HG03097 (cell line): ENCODE measurements around the gene BTBD8.
"Not testable (repeated sequence)": the region's sequence is repeated elsewhere in the genome, so short reads cannot be mapped to it uniquely, and the experiment has no call there.

Source experiments
- ATAC-seq: cut with Tn5 transposase; IDR thresholded peaks from one replicate; pipeline ENCODE4 v1.9.1; 2021; ENCODE audit not compliant: unreplicated experiment, low FRiP score

Gene BTBD8

GRCh38 chr1:92080128-92080985 is at the start of gene BTBD8:
Gene BTBD8, plus strand, starts transcription at chr1:92080345. Its CDS starts 227 bp downstream, at chr1:92080572.
- ATAC-seq: peak; percentile 89

- ATAC-seq: no peak
Measured at GRCh38 chr1:92030656-92031107, 49.5 kb upstream of the BTBD8 start.

- no peak for ATAC-seq
Measured at GRCh38 chr1:92031281-92032110, 48.6 kb upstream of the BTBD8 start.

GRCh38 chr1:92037400-92037799 is 42.7 kb upstream of the BTBD8 start:
- ATAC-seq: no peak

- no peak for ATAC-seq
Measured at GRCh38 chr1:92038695-92039346, 41.3 kb upstream of the BTBD8 start.

- no peak for ATAC-seq
Measured at GRCh38 chr1:92040971-92041370, 39.2 kb upstream of the BTBD8 start.

DNA sequence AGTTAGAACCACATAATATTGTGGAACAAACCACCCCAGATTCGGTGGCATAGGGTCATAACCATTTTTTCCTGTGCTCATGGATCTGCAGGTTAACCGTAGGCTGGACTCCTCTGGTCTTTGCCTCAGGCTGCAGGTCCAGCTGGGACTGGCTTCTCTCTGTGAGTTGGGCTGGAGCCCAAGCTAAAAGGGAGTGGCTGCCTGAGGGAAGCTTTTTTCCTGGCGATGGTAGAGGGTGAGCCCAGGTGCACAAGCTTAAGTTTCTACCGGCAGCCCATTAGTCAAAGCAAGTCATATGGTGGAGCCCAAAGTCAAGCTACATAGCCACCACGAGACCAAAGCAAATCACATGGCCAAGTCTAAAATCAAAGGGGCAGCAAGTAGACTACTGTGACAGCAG is 36.5 kb upstream of the BTBD8 start:
- ATAC-seq: no peak

- ATAC-seq: no peak
Measured at GRCh38 chr1:92045766-92046495, 34.2 kb upstream of the BTBD8 start.

GRCh38 chr1:92051948-92052347 is 28.2 kb upstream of the BTBD8 start:
- ATAC-seq: no peak

DNA sequence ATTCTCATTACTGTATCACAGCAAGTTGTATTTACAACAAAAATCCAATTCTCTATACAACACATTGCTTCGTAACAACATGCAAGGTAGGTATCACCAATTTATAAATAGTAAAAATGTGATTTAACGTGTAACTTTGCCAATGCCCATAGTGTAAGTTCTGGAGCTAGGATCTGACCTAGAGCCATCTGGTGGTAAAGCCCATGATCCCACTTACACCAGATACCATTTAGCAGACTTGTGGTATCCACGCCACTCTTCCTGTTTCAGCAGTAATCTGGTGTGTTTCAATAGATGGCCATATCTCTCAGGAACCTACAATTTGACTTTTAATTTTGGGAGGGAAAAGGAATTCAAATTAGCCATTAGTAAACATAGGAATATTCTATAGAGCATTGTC is 15.1 kb upstream of the BTBD8 start:
- no peak for ATAC-seq

DNA sequence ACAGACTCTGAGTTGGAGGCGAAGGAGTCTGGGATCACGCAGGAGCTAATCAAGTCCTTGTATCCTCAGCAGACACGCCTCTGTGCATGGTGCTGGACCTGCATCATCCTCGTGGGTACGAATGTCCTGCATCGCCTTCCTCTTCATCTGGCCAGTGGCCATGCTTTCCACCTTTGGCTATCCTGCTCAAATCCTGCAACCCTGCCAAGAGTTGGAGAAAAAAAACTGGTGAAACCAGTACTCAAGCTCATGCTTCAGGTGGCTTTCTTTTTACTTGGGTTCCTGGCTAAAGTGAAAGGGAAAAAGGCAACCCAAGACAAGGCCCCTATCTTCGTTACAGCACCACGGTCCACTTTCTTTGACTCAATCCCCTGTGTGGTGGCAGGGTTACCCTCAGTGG is 13.8 kb upstream of the BTBD8 start:
- ATAC-seq: no peak

DNA sequence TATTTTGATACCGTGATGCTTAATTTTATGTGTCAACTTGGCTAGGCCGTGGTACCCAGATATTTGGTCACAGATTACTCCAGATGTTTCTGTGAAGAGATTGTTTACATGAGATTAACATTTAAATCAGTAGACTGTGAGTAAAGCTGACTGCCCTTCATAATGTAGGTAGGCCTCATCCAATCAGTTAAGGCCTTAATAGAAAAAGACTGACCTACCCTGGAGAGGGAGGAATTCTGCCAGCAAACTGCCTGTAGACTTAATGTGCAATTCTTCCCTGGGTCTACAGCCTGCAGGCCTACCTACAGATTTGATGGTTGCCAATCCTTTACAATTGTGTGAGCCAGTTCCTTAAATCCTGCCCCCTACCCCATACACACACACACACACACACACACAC is 9.3 kb upstream of the BTBD8 start:
- ATAC-seq: no peak

GRCh38 chr1:92074446-92074845 is 5.7 kb upstream of the BTBD8 start:
- not testable (repeated sequence) for ATAC-seq

DNA sequence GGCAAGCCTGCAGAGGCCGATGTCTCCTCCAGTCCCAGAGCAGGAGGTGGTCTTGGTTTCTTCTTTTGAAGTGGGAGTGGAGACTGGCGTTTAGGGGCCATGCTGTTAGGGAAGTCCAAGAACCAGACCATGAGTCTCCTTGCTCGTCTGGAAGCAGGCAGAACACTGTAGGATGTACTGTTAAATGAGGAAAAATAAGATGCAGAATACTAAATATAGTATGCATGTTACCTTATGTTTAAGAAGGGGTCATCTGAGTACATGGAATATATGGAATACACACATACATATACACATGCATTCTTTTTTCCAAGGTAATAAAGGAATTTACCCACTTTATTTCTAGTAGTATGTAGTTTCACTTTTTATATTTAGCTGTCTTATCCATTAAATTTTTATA is 4.8 kb upstream of the BTBD8 start, which contains the start of gene SETSIP:
Gene SETSIP (minus strand): TSS at position 101 of the 400 bp plus-strand sequence. CDS start 0 bp downstream, at position 101.
- ATAC-seq: no peak

DNA sequence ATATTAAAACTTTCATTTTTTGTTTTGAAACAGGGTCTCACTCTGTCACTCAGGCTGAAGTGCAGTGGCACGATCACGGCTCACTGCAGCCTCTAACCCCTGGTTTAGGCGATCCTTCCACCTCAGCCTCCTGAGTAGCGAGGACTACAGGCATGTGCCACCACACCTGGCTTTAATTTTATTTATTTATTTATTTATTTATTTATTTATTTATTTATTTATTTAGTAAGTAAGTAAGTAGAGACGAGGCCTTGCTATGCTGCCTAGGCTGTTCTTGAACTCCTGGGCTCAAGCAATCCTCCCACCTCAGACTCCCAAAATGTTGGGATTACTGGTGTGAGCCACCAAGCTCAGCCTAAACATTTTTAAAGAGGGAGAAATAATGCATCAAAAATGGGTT is 3.8 kb upstream of the BTBD8 start:
- ATAC-seq: no peak

DNA sequence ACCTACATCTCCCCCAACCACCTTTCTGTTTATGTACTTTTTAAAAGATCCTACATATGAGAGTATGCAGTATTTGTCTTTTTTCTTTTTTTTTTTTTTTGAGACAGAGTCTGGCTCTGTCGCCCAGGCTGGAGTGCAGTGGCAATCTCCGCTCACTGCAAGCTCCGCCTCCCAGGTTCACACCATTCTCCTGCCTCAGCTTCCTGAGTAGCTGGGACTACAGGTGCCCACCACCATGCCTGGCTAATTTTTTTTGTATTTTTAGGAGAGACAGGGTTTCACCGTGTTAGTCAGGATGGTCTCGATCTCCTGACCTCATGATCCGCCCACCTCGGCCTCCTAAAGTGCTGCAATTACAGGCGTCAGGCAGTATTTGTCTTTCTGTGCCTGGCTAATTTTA is 2.1 kb upstream of the BTBD8 start:
- ATAC-seq: not testable (repeated sequence)

GRCh38 chr1:92079441-92079840 is 704 bp upstream of the BTBD8 start:
- no peak for ATAC-seq

DNA sequence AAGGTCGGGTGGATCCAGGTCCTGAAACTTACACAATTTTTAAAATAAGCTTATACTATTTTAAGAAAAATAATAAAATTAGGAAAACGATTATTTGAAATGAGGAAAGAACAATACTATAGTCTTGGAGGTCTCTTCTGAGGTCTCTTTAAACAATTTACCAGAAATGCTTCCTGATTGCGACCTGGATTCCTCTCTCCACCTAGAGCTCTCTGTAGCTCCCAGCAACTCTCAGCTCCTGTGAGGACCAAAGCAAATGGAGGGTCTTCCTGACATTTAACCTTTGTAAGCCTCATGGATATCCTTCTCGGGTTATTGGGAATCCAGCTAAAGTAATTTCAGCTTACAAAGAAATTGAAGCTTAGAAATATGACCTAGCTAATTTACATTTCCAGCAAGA is 886 bp downstream of the BTBD8 start:
- ATAC-seq: no peak

GRCh38 chr1:92084651-92085050 is 4.5 kb downstream of the BTBD8 start:
- ATAC-seq: no peak

GRCh38 chr1:92085727-92086126 is 5.6 kb downstream of the BTBD8 start:
- ATAC-seq: no peak
